Spleen (tissue), 7 donors: Measurements from ENCODE around the gene HTR1E.

ENCODE experiments used
- POLR2A ChIP-seq, 3 donors: fragments of 450-650 bp; IDR thresholded peaks; one replicate each; pipeline ENCODE4 v1.5.1; 2017; ENCODE audit warnings: antibody characterized with exemption in 3 of 3, mild to moderate bottlenecking in 1 of 3
- POLR2AphosphoS5 ChIP-seq, 3 donors: sonication (generic); formaldehyde crosslinking; IDR thresholded peaks; one replicate each; pipeline ENCODE4 v1.5.1; 2017; ENCODE audit warnings: antibody characterized with exemption in 3 of 3
- TF ChIP-seq, protein P1 (sequence below), 11 experiments: fragments of 200-600 bp in 7 of 11; fragments of 450-650 bp in 4 of 11; sonication (generic) in 4 of 11; IDR thresholded peaks in 8 of 11; conservative IDR thresholded peaks in 3 of 11; 1 replicate in 7 of 11; 2 replicates in 4 of 11; pipeline versions ENCODE4 v1.4.0 to v1.8.0; 2016 to 2021; ENCODE audit warnings: antibody characterized with exemption in 11 of 11, inconsistent platforms in 4 of 11, mild to moderate bottlenecking in 1 of 11
- donor health status: DM: no; HTN: no; CAD: no; lungs with moderate emphysema.
- donor health status: DM: no; HTN: no; CAD: no.
- donor health status: DM: no; HTN: no; CAD: no.

DNA sequence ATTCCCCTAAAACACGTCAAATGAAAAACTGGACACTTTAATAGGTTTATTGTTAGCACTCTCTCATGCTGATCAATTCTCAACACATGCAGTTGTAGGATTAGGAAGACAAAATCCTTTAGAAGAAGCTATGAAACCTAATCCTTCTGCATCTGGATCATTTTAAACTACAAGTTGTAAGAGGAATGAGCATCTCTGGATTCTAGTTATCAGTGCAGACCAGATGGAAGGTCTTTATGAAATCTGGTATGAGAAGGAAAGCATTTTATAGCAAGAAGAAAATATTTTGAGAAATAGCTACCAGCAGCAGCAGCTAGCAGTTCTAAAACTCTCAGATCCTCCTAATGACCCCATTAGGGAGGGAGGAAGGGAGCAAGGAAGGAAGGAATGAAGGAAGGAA, 4.1 kb downstream of the HTR1E start:
- TF ChIP-seq, protein P1, sequence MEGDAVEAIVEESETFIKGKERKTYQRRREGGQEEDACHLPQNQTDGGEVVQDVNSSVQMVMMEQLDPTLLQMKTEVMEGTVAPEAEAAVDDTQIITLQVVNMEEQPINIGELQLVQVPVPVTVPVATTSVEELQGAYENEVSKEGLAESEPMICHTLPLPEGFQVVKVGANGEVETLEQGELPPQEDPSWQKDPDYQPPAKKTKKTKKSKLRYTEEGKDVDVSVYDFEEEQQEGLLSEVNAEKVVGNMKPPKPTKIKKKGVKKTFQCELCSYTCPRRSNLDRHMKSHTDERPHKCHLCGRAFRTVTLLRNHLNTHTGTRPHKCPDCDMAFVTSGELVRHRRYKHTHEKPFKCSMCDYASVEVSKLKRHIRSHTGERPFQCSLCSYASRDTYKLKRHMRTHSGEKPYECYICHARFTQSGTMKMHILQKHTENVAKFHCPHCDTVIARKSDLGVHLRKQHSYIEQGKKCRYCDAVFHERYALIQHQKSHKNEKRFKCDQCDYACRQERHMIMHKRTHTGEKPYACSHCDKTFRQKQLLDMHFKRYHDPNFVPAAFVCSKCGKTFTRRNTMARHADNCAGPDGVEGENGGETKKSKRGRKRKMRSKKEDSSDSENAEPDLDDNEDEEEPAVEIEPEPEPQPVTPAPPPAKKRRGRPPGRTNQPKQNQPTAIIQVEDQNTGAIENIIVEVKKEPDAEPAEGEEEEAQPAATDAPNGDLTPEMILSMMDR (IDR thresholded peaks at IDR 0.05 in 8 of 11, conservative IDR thresholded peaks at IDR 0.05 in 3 of 11) = no peak
- TF ChIP-seq POLR2A (IDR thresholded peaks at IDR 0.05) = no peak
- TF ChIP-seq POLR2AphosphoS5 (IDR thresholded peaks at IDR 0.05) = no peak
